Liver (tissue), 9 donors: Measurements from ENCODE around the gene TEKTIP1. TPM values are rescaled to one million over a fixed set of nuclear protein-coding genes. Genes with fewer than 3 reads are reported as not detected.
"Not testable (repeated sequence)": the region's sequence is repeated elsewhere in the genome, so short reads cannot be mapped to it uniquely, and the experiment has no call there.

Source experiments
- DNase-seq: peaks from one replicate; pipeline ENCODE4 v3.0.0-alpha.2; 2017; ENCODE audit warnings: low spot score
- H3K27ac ChIP-seq, 2 donors: one replicate each; pipeline ENCODE4 v1.7.0; 2013; ENCODE audit warnings: inconsistent platforms in 2 of 2, low read length in 2 of 2, control low read depth in 1 of 2, low read depth in 1 of 2, mild to moderate bottlenecking in 1 of 2
- H3K27me3 ChIP-seq, 4 donors: one replicate each; pipeline versions ENCODE4 v1.6.1 to v1.7.0; 2013; ENCODE audit warnings: low read length in 3 of 4, inconsistent platforms in 1 of 4, mild to moderate bottlenecking in 1 of 4, moderate library complexity in 1 of 4; ENCODE audit not compliant: control insufficient read depth in 4 of 4, insufficient read depth in 4 of 4
- H3K36me3 ChIP-seq, 4 donors: one replicate each; pipeline versions ENCODE4 v1.6.1 to v1.7.0; 2013; ENCODE audit warnings: low read length in 3 of 4, mild to moderate bottlenecking in 3 of 4, low read depth in 1 of 4, moderate library complexity in 1 of 4; ENCODE audit not compliant: control insufficient read depth in 4 of 4, insufficient read depth in 3 of 4
- H3K4me1 ChIP-seq, 4 donors: one replicate each; pipeline versions ENCODE4 v1.6.1 to v1.7.0; 2013; ENCODE audit warnings: low read length in 3 of 4, mild to moderate bottlenecking in 3 of 4, moderate library complexity in 1 of 4; ENCODE audit not compliant: control insufficient read depth in 4 of 4, insufficient read depth in 4 of 4
- H3K4me3 ChIP-seq, 3 donors: one replicate each; pipeline versions ENCODE4 v1.6.1 to v1.7.0; 2013; ENCODE audit warnings: low read length in 3 of 3, control low read depth in 1 of 3, low read depth in 1 of 3, mild to moderate bottlenecking in 1 of 3
- H3K9ac ChIP-seq, 2 donors: one replicate each; pipeline ENCODE4 v1.7.0; 2013; ENCODE audit warnings: low read length in 2 of 2, mild to moderate bottlenecking in 2 of 2, moderate library complexity in 2 of 2, control low read depth in 1 of 2, low read depth in 1 of 2
- H3K9me3 ChIP-seq, 4 donors: one replicate each; pipeline versions ENCODE4 v1.6.1 to v1.7.0; 2013; ENCODE audit warnings: low read length in 3 of 4; ENCODE audit not compliant: control insufficient read depth in 4 of 4
- EGR1 ChIP-seq, 2 donors: IDR thresholded peaks; 2 replicates each; pipeline ENCODE4 v1.6.1; 2016 to 2018; ENCODE audit warnings: antibody characterized with exemption in 2 of 2, low read depth in 2 of 2
- FOXA1 ChIP-seq: IDR thresholded peaks from 2 replicates; pipeline ENCODE4 v1.6.1; 2016; ENCODE audit warnings: antibody characterized with exemption
- FOXA2 ChIP-seq: IDR thresholded peaks from 2 replicates; pipeline ENCODE4 v1.6.1; 2016; ENCODE audit warnings: antibody characterized with exemption
- GABPA ChIP-seq, 2 donors: IDR thresholded peaks in 1 of 2; conservative IDR thresholded peaks in 1 of 2; 2 replicates each; pipeline ENCODE4 v1.6.1; 2016; ENCODE audit warnings: antibody characterized with exemption in 2 of 2, mild to moderate bottlenecking in 1 of 2, moderate library complexity in 1 of 2
- HNF4A ChIP-seq, 2 donors: conservative IDR thresholded peaks; 2 replicates each; pipeline ENCODE4 v1.6.1; 2016; ENCODE audit warnings: antibody characterized with exemption in 2 of 2, mild to moderate bottlenecking in 2 of 2
- HNF4G ChIP-seq: IDR thresholded peaks from 2 replicates; pipeline ENCODE4 v1.6.1; 2016; ENCODE audit warnings: antibody characterized with exemption
- JUND ChIP-seq, 2 donors: IDR thresholded peaks; 2 replicates each; pipeline ENCODE4 v1.6.1; 2016; ENCODE audit warnings: antibody characterized with exemption in 2 of 2
- NR2F2 ChIP-seq: IDR thresholded peaks from 2 replicates; pipeline ENCODE4 v1.6.1; 2016; ENCODE audit warnings: antibody characterized with exemption
- RAD21 ChIP-seq, 2 donors: IDR thresholded peaks; 2 replicates each; pipeline ENCODE4 v1.6.1; 2016; ENCODE audit warnings: antibody characterized with exemption in 2 of 2, mild to moderate bottlenecking in 2 of 2
- RXRA ChIP-seq, 2 donors: IDR thresholded peaks; 2 replicates each; pipeline ENCODE4 v1.6.1; 2017 to 2018; ENCODE audit warnings: antibody characterized with exemption in 2 of 2, mild to moderate bottlenecking in 1 of 2
- SP1 ChIP-seq: IDR thresholded peaks from 2 replicates; pipeline ENCODE4 v1.6.1; 2018; ENCODE audit warnings: antibody characterized with exemption, mild to moderate bottlenecking
- TAF1 ChIP-seq: conservative IDR thresholded peaks from 2 replicates; pipeline ENCODE4 v1.6.1; 2016; ENCODE audit warnings: antibody characterized with exemption, mild to moderate bottlenecking
- YY1 ChIP-seq: IDR thresholded peaks from 2 replicates; pipeline ENCODE4 v1.6.1; 2016; ENCODE audit warnings: antibody characterized with exemption, mild to moderate bottlenecking
- WGBS: extraction: QIAGEN DNeasy Blood & Tissue Kit; methylation state at CpG from one replicate; pipeline ENCODE4 v1.1.7; 2013; 5-methylcytosine and 5-hydroxymethylcytosine counted together
- polyA plus RNA-seq, 2 donors: library from polyadenylated mRNA; stranded (reverse) in 1 of 2; unstranded in 1 of 2; fragments of 200-250 nt in 1 of 2; fragments of >200 nt in 1 of 2; fragmentation: Nextera tagmentation in 1 of 2; extraction: Ambion mirVana in 1 of 2; gene quantifications; one replicate each; pipeline versions ENCODE4 v1.2.1 to v1.2.3, GENCODE V29; 2013 to 2015
- total RNA-seq, 2 donors: library from RNA; depleted of rRNA; stranded (reverse); fragments of >200 nt; gene quantifications; one replicate each; pipeline ENCODE4 v1.2.3, GENCODE V29; 2014
- TF ChIP-seq, protein P1 (sequence below): IDR thresholded peaks from 2 replicates; pipeline ENCODE4 v1.6.1; 2016; ENCODE audit warnings: antibody characterized with exemption
- TF ChIP-seq, protein P2 (sequence below): fragments of 150-350 bp; IDR thresholded peaks from 2 replicates; pipeline ENCODE4 v1.5.1; 2017; ENCODE audit warnings: improper control_type of control experiment, low read depth, low read length; ENCODE audit not compliant: missing input control
- TF ChIP-seq, protein P3 (sequence below): IDR thresholded peaks from 2 replicates; pipeline ENCODE4 v1.6.1; 2016; ENCODE audit warnings: antibody characterized with exemption
- TF ChIP-seq, protein P4 (sequence below): IDR thresholded peaks from 2 replicates; pipeline ENCODE4 v1.6.1; 2016; ENCODE audit warnings: antibody characterized with exemption
- donor health status: healthy.
- donor health status: healthy.
- donor health status: healthy.
- donor health status: healthy.
- donor health status: healthy.

The TEKTIP1 gene
- total and polyA plus RNA-seq, 4 donors: 0.17 TPM; not detected in 3

DNA sequence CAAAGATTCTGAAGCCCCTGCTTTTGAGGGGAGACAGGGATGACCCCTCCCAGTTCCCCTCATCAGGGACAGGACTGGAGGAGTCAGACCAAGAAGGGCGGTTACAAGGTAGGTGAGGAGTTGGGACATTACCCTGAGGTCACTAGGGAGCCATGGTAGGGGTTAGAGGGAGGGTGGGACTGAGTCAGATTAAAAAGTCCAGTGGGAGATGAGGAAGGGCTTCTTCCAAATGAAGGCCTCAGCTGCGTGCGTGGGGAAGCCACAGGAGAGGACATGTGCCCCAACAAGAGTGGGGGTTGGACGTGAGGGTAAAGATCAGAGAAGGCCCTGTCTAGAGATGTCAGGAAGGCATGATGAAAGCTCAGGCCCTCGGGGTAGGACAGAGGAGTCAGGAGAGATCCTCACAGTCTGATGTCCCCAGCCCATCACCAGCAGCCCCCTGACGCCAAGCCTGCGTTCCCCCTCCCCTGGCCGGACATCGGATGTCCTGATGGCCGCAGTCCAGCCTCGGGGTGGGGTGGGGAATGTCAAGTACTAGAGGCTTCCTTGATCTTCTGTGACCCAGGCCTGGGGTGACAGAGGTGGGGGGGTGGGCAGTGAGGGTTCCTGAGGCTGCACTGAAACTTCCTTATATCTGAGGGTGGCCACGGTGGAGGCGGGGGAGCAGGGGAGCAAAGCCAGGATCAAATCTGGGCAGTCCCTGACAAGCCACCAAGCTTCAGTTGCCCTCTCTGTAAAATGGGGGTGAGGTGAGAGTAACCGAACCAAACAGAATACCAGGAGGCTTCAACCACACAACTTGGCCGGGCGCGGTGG, 24.9 kb downstream of the TEKTIP1 start:
- TF ChIP-seq GABPA (IDR thresholded peaks at IDR 0.05 in 1 of 2, conservative IDR thresholded peaks at IDR 0.05 in 1 of 2): no peak
- TF ChIP-seq, protein P1, sequence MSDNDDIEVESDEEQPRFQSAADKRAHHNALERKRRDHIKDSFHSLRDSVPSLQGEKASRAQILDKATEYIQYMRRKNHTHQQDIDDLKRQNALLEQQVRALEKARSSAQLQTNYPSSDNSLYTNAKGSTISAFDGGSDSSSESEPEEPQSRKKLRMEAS: no peak
- DNase-seq: no peak

DNA sequence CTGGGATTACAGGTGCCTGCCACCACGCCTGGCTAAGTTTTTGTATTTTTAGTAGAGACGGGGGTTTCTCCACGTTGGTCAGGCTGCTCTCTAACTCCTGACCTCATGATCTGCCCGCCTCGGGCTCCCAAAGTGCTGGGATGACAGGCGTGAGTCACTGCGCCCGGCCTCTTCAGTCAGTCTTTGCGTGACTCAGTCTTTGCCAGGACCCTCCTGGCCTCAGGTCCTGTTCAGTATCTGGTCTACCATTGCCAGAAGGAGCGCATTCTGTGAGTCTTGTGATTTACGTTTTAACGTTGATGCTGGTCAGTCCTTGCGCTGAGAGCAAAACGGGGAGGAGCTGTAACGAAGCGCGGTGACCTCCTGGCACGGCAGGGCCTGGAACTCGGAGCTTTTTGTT, 26.2 kb downstream of the TEKTIP1 start:
- no peak overlapping the region for H3K9ac ChIP-seq
- no peaks in the 10 kb centered on the region for H3K27me3 ChIP-seq
- DNase-seq: no peak
- no peak overlapping the region for H3K27ac ChIP-seq
- H3K9me3 ChIP-seq: no peaks in the 10 kb centered on the region
- 91% methylated on average over 19 of the region's 19 CpGs for WGBS
- TF ChIP-seq RXRA (IDR thresholded peaks at IDR 0.05) (no peak), RAD21 (IDR thresholded peaks at IDR 0.05) (no peak), TAF1 (no peak), FOXA1 (no peak), GABPA (IDR thresholded peaks at IDR 0.05 in 1 of 2, conservative IDR thresholded peaks at IDR 0.05 in 1 of 2) (no peak), SP1 (no peak), EGR1 (IDR thresholded peaks at IDR 0.05; ENCODE audit: low read depth in 2 of 2) (no peak), FOXA2 (no peak), YY1 (no peak), HNF4A (conservative IDR thresholded peaks at IDR 0.05) (no peak), HNF4G (no peak), JUND (IDR thresholded peaks at IDR 0.05) (no peak), NR2F2 (no peak)
- TF ChIP-seq, protein P2, sequence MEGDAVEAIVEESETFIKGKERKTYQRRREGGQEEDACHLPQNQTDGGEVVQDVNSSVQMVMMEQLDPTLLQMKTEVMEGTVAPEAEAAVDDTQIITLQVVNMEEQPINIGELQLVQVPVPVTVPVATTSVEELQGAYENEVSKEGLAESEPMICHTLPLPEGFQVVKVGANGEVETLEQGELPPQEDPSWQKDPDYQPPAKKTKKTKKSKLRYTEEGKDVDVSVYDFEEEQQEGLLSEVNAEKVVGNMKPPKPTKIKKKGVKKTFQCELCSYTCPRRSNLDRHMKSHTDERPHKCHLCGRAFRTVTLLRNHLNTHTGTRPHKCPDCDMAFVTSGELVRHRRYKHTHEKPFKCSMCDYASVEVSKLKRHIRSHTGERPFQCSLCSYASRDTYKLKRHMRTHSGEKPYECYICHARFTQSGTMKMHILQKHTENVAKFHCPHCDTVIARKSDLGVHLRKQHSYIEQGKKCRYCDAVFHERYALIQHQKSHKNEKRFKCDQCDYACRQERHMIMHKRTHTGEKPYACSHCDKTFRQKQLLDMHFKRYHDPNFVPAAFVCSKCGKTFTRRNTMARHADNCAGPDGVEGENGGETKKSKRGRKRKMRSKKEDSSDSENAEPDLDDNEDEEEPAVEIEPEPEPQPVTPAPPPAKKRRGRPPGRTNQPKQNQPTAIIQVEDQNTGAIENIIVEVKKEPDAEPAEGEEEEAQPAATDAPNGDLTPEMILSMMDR: no peak
- TF ChIP-seq, protein P1: no peak
- TF ChIP-seq, protein P3, sequence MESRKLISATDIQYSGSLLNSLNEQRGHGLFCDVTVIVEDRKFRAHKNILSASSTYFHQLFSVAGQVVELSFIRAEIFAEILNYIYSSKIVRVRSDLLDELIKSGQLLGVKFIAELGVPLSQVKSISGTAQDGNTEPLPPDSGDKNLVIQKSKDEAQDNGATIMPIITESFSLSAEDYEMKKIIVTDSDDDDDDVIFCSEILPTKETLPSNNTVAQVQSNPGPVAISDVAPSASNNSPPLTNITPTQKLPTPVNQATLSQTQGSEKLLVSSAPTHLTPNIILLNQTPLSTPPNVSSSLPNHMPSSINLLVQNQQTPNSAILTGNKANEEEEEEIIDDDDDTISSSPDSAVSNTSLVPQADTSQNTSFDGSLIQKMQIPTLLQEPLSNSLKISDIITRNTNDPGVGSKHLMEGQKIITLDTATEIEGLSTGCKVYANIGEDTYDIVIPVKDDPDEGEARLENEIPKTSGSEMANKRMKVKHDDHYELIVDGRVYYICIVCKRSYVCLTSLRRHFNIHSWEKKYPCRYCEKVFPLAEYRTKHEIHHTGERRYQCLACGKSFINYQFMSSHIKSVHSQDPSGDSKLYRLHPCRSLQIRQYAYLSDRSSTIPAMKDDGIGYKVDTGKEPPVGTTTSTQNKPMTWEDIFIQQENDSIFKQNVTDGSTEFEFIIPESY: no peak
- TF ChIP-seq, protein P4, sequence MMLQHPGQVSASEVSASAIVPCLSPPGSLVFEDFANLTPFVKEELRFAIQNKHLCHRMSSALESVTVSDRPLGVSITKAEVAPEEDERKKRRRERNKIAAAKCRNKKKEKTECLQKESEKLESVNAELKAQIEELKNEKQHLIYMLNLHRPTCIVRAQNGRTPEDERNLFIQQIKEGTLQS: no peak
- H3K36me3 ChIP-seq: no peaks in the 10 kb centered on the region
- H3K4me3 ChIP-seq: no peak overlapping the region
- H3K4me1 ChIP-seq: no peaks in the 10 kb centered on the region

More for the DNA sequence above, 24.9 kb downstream of the TEKTIP1 start:
- no peaks in the 10 kb centered on the region for H3K4me1 ChIP-seq
- no peaks in the 10 kb centered on the region for H3K36me3 ChIP-seq
- H3K27me3 ChIP-seq: no peaks in the 10 kb centered on the region
- H3K27ac ChIP-seq: no peak overlapping the region
- H3K9me3 ChIP-seq: no peaks in the 10 kb centered on the region
- WGBS: 76% methylated on average over 17 of the region's 17 CpGs
- no peak overlapping the region for H3K4me3 ChIP-seq
- no peak overlapping the region for H3K9ac ChIP-seq

DNA sequence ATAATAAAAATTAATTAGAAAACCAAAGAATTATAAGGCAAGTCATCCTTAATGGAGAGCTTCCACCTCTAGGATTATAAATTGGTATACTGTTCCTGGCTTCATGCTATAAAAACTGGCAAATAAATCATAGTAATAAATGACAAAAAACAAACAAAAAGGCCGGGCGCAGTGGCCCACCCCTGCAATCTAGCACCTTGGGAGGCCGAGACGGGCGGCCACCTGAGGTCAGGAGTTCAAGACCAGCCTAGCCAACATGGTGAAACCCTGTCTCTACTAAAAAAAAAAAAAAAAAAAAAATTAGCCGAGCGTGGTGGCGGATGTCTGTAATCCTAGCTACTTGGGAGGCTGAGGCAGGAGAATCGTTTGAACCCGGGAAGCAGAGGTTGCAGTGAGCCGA, 31.1 kb downstream of the TEKTIP1 start:
- not testable (repeated sequence) for H3K9ac ChIP-seq, DNase-seq, H3K36me3 ChIP-seq, H3K27me3 ChIP-seq, H3K27ac ChIP-seq, H3K4me3 ChIP-seq, H3K9me3 ChIP-seq
- WGBS: 76% methylated on average over 11 of the region's 11 CpGs
- peaks cover 3 to 13% (median 9%) of the 10 kb centered on the region in 4 donors for H3K4me1 ChIP-seq
